Activated CD8-positive, alpha-beta memory T cell treated with anti-CD3 and anti-CD28 coated beads for 48 hours (primary cell): ENCODE results near the gene D2HGDH.
"Not testable (repeated sequence)": the region's sequence is repeated elsewhere in the genome, so short reads cannot be mapped to it uniquely, and the experiment has no call there.

Experiments
- DNase-seq, 3 experiments: peaks; one replicate each; pipeline ENCODE4 v3.0.0-alpha.2; 2020; ENCODE audit warnings: low read depth in 2 of 3, low spot score in 2 of 3

Gene D2HGDH

DNA sequence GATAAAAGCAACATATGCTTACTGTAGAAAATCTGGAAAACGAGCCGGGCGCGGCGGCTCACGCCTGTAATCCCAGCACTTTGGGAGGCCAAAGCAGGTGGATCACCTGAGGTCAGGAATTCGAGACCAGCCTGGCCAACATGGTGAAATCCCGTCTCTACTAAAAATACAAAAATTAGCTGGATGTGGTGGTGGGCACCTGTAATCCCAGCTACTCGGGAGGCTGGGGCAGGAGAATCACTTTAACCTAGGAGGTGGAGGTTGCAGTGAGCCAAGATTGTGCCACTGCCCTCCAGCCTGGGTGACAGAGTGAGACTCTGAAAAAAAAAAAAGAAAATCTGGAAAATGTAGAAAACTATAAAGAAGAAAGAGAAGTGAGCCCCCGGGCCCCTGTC, 83.4 kb downstream of the D2HGDH start:
- DNase-seq = not testable (repeated sequence)
